Activated naive CD4-positive, alpha-beta T cell (primary cell): ENCODE measurements around the gene ILK.

ENCODE experiments used
- DNase-seq, 4 experiments: peaks; one replicate each; lab custom pipeline; 2025; lab: John Stamatoyannopoulos, UW

Gene ILK

DNA sequence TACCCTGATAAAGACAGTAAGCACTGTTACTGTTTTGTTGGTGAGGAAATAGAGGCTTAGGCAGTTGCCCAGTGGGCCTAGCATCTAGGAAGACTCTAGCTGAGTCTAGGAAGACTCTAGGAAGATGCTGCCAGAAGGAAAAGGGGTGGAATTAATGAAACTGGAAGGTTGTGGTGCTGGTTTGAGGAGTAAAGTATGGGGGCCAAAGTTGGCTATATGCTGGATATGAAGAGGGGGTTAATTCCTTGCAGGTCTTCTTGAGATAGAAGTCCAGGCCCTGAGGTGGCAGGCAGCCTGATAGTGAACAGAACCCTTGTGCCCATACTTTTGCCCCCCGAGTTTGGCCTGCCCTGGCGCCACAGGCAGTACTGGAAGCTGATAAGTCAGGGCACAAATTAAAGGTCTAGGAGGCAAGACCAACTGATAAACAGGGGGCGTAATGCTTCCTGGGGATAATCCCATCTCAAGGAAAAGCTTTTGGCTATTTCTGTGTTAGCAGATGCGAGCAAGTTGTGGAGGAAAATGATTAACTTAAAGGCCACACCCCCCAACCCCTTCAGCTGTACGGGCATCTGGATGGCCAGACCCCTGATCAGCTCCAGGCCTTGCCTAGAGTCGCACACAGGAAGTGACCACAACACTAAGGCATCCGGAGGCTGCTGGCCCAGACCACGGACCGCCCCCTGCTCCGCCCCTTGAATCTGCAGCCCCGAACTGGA is 3.1 kb downstream of the ILK start:
- peak in 2 of 4 experiments; percentile 8 to 12 for DNase-seq

DNA sequence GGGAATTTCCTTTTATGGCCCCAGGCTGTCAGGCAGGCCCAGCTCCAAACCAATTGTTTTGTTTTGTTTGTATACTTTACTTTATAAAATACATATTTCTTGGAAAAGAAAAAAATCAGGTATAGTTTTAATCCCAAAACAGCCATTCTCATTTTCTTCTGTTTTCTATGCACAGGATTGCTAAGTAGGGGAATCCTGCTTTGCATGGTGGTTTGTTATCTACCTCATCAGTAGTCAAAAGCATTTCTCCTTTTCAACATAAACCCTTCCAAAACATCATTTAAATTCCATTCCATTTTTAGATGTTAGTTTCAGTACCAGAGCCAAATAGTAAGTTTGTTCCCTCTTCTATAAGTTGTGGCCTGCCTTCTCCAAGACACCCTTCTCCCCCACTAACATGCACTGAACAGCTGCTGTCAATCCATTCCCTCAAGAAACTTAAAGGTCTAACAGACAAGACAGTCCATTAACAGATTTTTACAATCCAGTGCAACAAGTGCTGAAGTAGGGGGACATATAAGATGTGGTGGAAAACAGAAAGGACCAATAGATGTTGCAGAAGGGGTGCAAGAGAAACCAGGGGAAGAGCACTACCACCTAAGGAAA is 3.7 kb downstream of the ILK start:
- no peak for DNase-seq

GRCh38 chr11:6608011-6608410 is 4.4 kb downstream of the ILK start:
- DNase-seq, result no peak

- no peak for DNase-seq
These were observed 5.3 kb downstream of the ILK start for GRCh38 chr11:6608726-6609501.

DNA sequence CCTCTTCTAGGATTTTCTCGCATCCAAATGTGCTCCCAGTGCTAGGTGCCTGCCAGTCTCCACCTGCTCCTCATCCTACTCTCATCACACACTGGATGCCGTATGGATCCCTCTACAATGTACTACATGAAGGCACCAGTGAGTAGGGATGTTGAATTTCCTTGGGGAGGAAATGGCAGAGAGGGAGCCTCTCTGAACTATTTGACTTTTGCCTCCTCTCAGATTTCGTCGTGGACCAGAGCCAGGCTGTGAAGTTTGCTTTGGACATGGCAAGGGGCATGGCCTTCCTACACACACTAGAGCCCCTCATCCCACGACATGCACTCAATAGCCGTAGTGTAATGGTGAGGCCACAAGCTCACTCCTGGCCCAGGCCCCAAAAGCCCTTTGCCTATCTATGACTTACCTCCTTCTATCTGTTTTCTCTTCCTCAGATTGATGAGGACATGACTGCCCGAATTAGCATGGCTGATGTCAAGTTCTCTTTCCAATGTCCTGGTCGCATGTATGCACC is 6.0 kb downstream of the ILK start:
- no peak for DNase-seq

- no peak for DNase-seq
These were observed 7.0 kb downstream of the ILK start for GRCh38 chr11:6610591-6610990.

GRCh38 chr11:6611092-6611962 is 7.8 kb downstream of the ILK start:
- peak in 1 of 4 experiments; percentile 24 for DNase-seq

GRCh38 chr11:6611963-6612212 is 8.3 kb downstream of the ILK start:
- DNase-seq, result no peak

- peak; percentile 73 to 93 (median 81) for DNase-seq
These were observed 8.9 kb downstream of the ILK start, which contains the start of gene TAF10 for GRCh38 chr11:6612213-6613041. Gene TAF10, minus strand, starts transcription at chr11:6612216. Its CDS starts 27 bp downstream, at chr11:6612189.

GRCh38 chr11:6613496-6613895 is 9.9 kb downstream of the ILK start:
- no peak for DNase-seq

DNA sequence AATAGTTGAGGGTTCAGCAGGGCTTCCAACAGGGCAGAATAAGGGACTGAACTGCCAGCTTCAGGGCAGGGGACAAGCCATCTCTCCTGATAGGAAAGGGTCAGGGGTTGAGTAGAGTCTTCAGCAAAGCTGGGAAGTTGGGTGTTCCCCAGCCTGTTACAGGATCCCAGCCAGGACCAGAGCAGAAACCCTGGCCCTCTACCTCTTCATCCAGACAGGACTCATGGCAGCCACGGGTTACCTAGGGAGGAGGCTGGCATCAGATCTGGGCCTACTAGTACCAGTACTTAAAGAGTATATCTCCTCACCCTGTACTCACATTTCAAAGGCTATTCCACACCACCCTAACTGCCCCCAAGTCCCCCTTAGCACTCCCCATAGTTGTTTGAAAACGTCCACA is 10.9 kb downstream of the ILK start:
- DNase-seq, result no peak

DNA sequence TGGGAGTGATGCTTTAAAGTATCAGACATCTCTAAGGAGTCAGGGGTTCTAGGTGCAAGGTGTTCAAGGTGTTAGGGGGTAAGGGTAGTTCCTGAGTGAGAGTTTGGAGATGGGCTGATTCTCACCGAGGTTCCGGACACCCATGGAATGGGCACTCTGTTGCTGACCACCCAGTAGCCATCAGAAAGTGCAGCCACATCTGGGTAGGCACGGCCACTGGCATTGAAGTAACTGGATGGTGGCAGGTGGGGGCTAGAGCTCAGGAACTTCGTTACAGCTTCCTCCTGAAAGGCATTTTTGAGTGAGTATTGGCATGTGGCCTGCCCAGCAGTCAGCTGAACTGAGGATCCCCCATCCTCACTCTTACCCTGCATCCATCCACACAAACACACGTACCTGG is 11.5 kb downstream of the ILK start:
- no peak for DNase-seq

GRCh38 chr11:6615882-6616585 is 12.5 kb downstream of the ILK start:
- DNase-seq, result no peak

DNA sequence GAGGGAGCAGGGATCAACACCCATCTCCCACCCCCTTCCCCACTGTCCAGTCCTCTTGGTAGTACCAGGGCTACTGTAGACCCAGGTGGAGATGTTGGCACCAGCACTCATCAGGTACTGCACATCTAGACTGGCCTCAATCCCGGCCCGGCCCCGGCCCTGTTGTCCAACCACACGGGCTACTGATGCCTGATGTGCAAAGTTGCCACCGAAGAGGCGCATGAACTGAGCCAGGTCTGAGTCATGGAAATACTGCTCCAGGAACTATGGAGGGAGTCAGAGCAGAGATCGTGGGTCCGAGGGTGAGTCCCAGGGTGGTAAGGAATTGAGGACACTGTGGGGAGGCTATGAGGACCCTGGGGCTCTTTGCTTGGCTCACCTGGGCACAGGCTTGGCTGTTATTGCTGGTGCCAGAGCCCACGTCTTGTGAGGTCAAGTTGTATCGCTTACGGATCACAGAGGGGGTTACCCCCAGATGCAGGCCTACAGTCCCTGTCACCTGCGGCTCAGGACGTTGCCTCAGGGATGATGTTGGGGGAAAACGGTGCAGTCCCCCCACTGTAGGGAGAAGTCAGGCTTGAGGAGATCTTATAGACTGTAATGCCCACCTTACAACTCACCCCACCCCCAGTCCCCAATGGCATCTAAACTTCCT is 13.1 kb downstream of the ILK start:
- DNase-seq, result no peak

GRCh38 chr11:6617315-6617781 is 13.8 kb downstream of the ILK start:
- DNase-seq, result no peak

DNA sequence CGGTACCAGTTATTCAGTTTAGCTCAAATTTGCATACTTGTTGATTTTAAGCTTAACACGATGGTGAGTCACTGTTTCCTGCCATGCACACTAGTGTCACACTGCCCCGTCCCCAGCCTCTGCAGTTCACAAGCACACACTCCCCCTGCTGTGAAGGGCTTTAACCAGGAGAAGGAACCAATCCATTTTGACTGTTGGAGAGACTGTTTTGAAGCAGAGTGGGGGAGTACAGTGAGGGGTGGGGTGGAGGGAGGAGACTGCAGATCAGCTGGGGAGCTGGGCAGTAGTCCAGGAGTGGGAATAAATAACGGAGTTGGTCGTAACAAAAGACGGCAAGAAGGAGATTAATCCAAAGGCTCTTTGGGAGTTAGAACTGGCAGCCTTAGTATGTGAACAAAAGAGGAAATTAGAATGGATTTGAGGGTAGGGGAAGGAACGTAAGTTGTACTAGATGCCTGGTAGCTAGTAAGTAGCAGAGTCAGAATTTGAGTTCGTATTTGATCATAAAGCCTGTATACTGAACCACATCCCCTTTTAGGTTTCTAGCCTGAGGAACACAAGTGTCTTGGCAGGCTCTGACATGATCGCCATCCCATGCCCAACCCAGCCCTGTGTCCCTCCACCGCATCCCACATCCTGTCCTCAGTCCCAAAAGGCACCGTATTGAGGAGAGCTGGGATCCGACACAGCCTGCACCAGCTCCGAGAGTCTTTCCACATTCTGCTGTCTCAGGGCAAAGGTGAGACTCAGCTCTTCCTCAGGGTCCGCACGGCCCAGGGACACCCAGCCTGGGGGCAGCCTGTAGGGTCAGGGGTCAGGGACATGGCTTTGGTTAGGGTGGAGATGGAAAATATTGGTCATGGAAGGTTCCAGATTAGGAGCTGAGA is 14.8 kb downstream of the ILK start:
- DNase-seq, result peak in 3 of 4 experiments; percentile 7 to 40 (median 10)

- DNase-seq, result peak; percentile 52 to 78 (median 66)
These were observed 15.6 kb downstream of the ILK start, which contains the start of gene TPP1 for GRCh38 chr11:6619004-6619745. Gene TPP1, minus strand, starts transcription at chr11:6619422. Its CDS starts 22 bp downstream, at chr11:6619400.

DNA sequence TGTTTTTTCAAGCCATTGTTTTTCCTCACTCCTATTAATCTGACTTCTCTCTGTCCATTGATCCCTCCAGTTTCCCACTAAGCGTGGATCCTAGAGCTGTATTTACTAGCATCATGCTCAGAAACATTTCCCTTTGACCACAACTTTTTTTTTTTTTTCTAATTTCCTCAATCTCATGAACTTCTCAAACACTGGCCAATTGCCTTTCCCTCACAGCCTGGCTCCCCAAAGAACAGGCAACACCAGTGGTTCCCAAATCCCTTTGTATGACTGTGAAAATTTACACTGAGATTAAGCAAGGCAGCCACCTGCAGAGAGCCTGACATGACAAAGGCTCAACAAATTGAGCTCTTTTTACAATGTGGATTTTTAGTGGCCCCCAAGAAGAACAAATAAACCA is 17.1 kb downstream of the ILK start:
- DNase-seq, result no peak
